Hepatocyte (in vitro differentiated cells): ENCODE data around the gene MAPK1.
"Not testable (repeated sequence)": the region's sequence is repeated elsewhere in the genome, so short reads cannot be mapped to it uniquely, and the experiment has no call there.

Source experiments
- CTCF ChIP-seq: fragments of 200-600 bp; sonication (generic); IDR thresholded peaks from 2 replicates; pipeline ENCODE4 v1.5.1; 2016; ENCODE audit warnings: antibody characterized with exemption, mild to moderate bottlenecking; ENCODE audit not compliant: poor library complexity
- EZH2phosphoT487 ChIP-seq: fragments of 200-600 bp; sonication (generic); IDR thresholded peaks from one replicate; pipeline ENCODE4 v1.6.1; 2018; ENCODE audit warnings: antibody characterized with exemption, mild to moderate bottlenecking, low read depth, moderate library complexity; ENCODE audit not compliant: unreplicated experiment, severe bottlenecking

GRCh38 chr22:21790849-21791610 lies 76.4 kb downstream of the MAPK1 start:
- TF ChIP-seq CTCF, EZH2phosphoT487: not testable (repeated sequence)
